Measurements from ENCODE around the gene PKDREJ.

Gene PKDREJ

DNA sequence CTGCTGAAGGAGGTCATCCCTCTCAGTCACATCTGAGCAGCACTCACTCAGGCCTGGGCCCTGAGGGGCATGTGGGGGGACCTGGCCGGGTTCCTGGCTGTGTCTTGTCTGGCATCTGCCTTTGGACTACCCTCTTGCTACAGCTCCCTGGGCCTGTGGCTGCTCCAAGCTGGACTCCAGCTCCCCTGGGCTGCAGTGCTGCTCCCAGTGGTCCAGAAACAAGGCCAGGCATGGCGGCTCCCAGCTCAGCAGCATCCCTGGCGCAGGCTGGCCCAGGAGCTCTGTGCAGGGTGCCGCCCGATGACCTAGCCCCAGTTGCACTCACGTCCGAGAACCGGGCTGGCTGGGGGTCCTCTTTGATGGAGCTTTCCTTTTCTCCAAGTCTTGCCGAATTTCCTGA is 18.4 kb downstream of the PKDREJ start:
- no peaks in the 10 kb centered on the region for H3K27me3 ChIP-seq (ENCODE audit: insufficient read depth, low read length)
- H3K79me2 ChIP-seq (ENCODE audit: control insufficient read depth, insufficient read depth, low read length, unreplicated experiment), result peaks cover 4% of the 10 kb centered on the region
- H3K4me3 ChIP-seq (ENCODE audit: low read depth, low read length), result no peak overlapping the region
- H3K27ac ChIP-seq (ENCODE audit: low read depth, low read length), result no peak overlapping the region
- H2AFZ ChIP-seq (ENCODE audit: low read length, unreplicated experiment), result no peak overlapping the region
- H3K4me1 ChIP-seq (ENCODE audit: control insufficient read depth, insufficient read depth, low read length, unreplicated experiment), result peaks cover 4% of the 10 kb centered on the region
- H3K36me3 ChIP-seq (ENCODE audit: insufficient read depth, low read length), result no peaks in the 10 kb centered on the region

DNA sequence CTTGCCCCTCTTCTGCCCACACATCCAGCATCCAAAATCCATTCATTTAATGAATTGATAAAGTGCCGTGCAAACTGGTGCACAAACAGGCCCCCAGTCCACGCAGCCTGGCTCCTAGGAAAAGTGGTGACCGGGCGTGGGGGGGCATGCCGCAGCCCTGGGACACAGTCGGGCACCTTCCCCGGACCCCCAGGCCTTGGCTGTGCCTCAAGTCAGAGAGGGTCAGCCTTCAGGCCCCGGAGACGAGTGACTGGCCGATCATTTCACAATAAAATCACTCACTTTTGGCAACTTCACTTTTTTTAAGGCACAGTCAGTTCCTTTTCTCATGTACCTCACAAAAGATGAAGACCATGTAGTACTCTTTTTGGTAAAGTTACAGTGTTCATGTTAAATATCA is 21.1 kb downstream of the PKDREJ start:
- H3K4me1 ChIP-seq (ENCODE audit: control insufficient read depth, insufficient read depth, low read length, unreplicated experiment), result no peaks in the 10 kb centered on the region
- no peak overlapping the region for H3K27ac ChIP-seq (ENCODE audit: low read depth, low read length)
- H3K27me3 ChIP-seq (ENCODE audit: insufficient read depth, low read length), result no peaks in the 10 kb centered on the region
- no peaks in the 10 kb centered on the region for H3K79me2 ChIP-seq (ENCODE audit: control insufficient read depth, insufficient read depth, low read length, unreplicated experiment)
- H3K36me3 ChIP-seq (ENCODE audit: insufficient read depth, low read length), result no peaks in the 10 kb centered on the region
- H2AFZ ChIP-seq (ENCODE audit: low read length, unreplicated experiment), result no peak overlapping the region
- H3K4me3 ChIP-seq (ENCODE audit: low read depth, low read length), result no peak overlapping the region

DNA sequence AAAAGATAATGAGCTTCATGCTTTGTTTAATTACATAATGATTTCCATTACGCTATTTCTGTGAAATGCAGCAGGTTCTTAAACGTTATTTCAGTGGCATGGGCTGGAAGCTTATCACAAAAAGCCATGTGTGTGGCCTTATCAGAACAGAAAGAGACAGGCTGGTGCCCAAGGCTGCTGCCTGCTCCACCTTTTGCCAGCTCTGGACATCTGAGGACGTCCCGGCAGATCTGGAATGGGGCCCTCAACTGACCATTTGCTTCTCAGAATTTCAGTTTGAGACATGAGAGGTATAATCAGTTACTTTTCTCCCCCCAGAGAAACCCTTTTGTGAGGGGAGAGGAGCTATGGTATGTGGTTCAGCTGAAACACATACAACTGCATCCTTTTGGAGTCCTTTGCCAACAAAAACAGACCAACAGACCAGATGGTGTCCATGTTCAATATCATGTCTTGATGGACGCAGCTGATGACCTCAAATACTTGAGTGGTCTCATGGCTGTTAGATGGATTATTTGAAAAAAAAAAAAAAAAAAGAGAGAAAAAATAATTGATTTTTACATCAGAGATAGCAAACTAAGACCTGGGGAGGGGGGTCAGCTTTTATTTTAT is 21.6 kb downstream of the PKDREJ start:
- no peak overlapping the region for H3K4me3 ChIP-seq (ENCODE audit: low read depth, low read length)
- no peaks in the 10 kb centered on the region for H3K27me3 ChIP-seq (ENCODE audit: insufficient read depth, low read length)
- no peak overlapping the region for H2AFZ ChIP-seq (ENCODE audit: low read length, unreplicated experiment)
- H3K4me1 ChIP-seq (ENCODE audit: control insufficient read depth, insufficient read depth, low read length, unreplicated experiment), result no peaks in the 10 kb centered on the region
- H3K79me2 ChIP-seq (ENCODE audit: control insufficient read depth, insufficient read depth, low read length, unreplicated experiment), result no peaks in the 10 kb centered on the region
- no peak overlapping the region for H3K27ac ChIP-seq (ENCODE audit: low read depth, low read length)
- H3K36me3 ChIP-seq (ENCODE audit: insufficient read depth, low read length), result no peaks in the 10 kb centered on the region

DNA sequence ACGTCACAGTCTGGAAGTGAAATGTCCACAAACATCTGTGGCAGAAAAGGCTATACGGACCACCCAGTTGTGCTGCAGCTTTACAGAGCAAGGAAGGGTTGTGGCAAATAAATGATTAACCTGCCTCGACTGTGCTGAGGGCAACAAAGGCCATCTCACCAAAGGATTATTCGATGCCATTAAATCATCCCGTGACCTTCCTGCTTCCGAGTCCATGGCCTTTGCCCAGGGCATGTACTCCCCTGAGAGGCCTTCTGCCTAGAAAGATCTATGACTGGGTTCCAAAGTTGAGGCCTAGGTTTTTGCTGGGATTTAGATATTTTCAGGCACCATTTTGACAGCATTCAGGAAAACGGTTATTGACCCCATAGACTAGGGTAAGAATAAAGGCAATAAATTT is 22.2 kb downstream of the PKDREJ start:
- Histone ChIP-seq H3K4me3 (ENCODE audit: low read depth, low read length) (no peak overlapping the region), H3K79me2 (ENCODE audit: control insufficient read depth, insufficient read depth, low read length, unreplicated experiment) (no peaks in the 10 kb centered on the region), H3K27me3 (ENCODE audit: insufficient read depth, low read length) (no peaks in the 10 kb centered on the region), H3K27ac (ENCODE audit: low read depth, low read length) (no peak overlapping the region), H2AFZ (ENCODE audit: low read length, unreplicated experiment) (no peak overlapping the region), H3K4me1 (ENCODE audit: control insufficient read depth, insufficient read depth, low read length, unreplicated experiment) (no peaks in the 10 kb centered on the region), H3K36me3 (ENCODE audit: insufficient read depth, low read length) (no peaks in the 10 kb centered on the region)

DNA sequence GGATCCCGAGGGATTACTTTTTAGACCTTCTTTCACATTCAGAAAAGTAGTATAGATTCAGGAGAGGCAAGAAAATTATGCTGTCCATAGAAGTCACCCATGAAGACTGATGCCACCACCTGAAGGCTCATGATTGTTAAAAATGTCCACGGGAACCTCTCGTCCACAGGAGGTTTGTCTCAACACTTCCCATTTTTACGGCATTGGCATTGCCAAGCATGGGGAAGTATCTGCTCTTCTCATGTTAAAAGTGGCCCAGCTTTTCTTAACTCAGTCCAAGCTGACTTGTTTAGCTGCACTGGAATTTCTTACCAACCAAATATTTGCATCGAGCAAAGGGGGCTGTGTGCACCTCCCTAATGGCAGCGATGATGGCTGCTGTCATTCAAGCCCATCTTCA is 22.6 kb downstream of the PKDREJ start:
- Histone ChIP-seq H3K79me2 (ENCODE audit: control insufficient read depth, insufficient read depth, low read length, unreplicated experiment) (no peaks in the 10 kb centered on the region), H3K36me3 (ENCODE audit: insufficient read depth, low read length) (no peaks in the 10 kb centered on the region), H2AFZ (ENCODE audit: low read length, unreplicated experiment) (no peak overlapping the region), H3K4me3 (ENCODE audit: low read depth, low read length) (no peak overlapping the region), H3K27ac (ENCODE audit: low read depth, low read length) (no peak overlapping the region), H3K4me1 (ENCODE audit: control insufficient read depth, insufficient read depth, low read length, unreplicated experiment) (no peaks in the 10 kb centered on the region), H3K27me3 (ENCODE audit: insufficient read depth, low read length) (no peaks in the 10 kb centered on the region)

DNA sequence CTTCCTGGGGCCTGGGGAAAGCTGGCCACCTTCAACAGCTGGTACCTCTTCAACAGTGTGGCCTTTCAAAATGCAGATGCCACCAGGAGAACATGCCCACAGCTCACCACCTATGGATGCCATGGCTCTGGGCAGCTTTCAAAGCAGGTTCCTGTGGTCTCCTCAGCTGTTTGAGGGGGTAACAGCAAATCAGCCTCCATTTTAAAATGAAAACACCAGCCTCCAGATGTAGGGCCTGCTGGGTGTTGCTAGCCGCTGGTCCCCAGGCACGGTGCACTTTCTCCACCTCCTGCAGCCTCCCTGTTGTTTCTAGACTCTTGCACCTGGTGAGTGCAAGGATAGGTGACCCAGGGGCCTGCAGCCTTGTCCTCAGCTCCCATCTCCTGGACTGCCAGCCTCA is 23.1 kb downstream of the PKDREJ start:
- H3K4me1 ChIP-seq (ENCODE audit: control insufficient read depth, insufficient read depth, low read length, unreplicated experiment), result no peaks in the 10 kb centered on the region
- no peaks in the 10 kb centered on the region for H3K79me2 ChIP-seq (ENCODE audit: control insufficient read depth, insufficient read depth, low read length, unreplicated experiment)
- H3K4me3 ChIP-seq (ENCODE audit: low read depth, low read length), result no peak overlapping the region
- no peak overlapping the region for H3K27ac ChIP-seq (ENCODE audit: low read depth, low read length)
- H2AFZ ChIP-seq (ENCODE audit: low read length, unreplicated experiment), result no peak overlapping the region
- H3K27me3 ChIP-seq (ENCODE audit: insufficient read depth, low read length), result no peaks in the 10 kb centered on the region
- no peaks in the 10 kb centered on the region for H3K36me3 ChIP-seq (ENCODE audit: insufficient read depth, low read length)

DNA sequence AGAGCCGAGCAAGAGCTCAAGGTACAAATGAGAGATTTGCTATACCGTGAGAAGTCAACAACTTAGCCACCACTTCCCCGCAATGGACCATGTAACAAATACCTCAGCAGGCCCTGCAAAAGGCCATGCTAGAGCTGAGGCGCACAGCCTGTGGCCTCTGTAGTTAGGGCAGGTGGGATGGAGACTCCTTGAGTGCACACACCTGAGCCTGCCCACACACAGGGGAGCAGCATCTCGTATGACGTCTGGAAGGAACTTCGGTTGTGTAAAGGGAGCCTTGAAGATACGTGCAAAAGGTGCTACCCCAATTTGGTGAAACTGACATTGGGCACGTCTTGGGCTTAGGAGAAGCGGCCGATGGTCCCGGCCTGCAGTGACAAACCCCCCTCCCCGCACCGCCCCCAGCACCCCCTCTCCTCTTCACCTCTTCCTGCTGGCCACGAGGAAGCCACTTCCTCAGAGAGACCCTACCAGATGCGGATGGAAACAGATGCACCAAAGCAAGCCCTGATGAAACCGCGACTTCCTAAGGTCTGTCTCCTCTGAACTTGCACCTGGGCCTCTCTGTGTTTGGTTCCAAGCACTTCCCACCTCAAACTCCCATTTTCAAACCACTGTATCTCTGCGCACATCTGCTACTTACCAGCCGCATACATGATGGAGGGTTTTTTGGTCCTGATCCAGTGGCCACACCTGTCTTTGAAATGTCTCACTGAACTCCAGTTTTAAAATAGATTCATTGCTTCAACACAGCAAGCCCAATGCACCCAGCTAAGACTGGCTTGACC is 23.7 kb downstream of the PKDREJ start:
- Histone ChIP-seq H3K27ac (ENCODE audit: low read depth, low read length) (no peak overlapping the region), H3K4me3 (ENCODE audit: low read depth, low read length) (no peak overlapping the region), H3K36me3 (ENCODE audit: insufficient read depth, low read length) (no peaks in the 10 kb centered on the region), H3K4me1 (ENCODE audit: control insufficient read depth, insufficient read depth, low read length, unreplicated experiment) (no peaks in the 10 kb centered on the region), H3K79me2 (ENCODE audit: control insufficient read depth, insufficient read depth, low read length, unreplicated experiment) (no peaks in the 10 kb centered on the region), H3K27me3 (ENCODE audit: insufficient read depth, low read length) (no peaks in the 10 kb centered on the region), H2AFZ (ENCODE audit: low read length, unreplicated experiment) (no peak overlapping the region)

DNA sequence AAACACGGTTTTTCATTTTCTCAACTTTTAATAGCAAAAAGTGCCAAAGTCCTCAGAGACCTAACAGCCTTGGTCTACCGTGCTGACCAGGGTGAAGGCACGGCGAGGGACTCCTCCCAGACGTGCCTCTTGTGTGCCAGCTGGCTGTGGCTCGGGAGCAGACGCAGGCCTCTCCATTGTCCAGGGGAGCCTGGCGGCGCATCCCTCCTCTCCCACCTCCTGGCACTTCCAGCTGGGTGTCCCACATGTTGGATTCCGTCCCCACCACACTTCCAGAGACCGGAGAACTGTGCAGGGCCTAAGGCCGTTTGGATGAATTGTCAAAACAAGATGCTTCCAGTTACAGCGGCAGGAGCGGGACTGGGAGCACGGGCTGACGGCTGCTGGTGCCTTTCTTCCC is 24.6 kb downstream of the PKDREJ start:
- Histone ChIP-seq H3K27ac (ENCODE audit: low read depth, low read length) (no peak overlapping the region), H3K4me3 (ENCODE audit: low read depth, low read length) (no peak overlapping the region), H3K79me2 (ENCODE audit: control insufficient read depth, insufficient read depth, low read length, unreplicated experiment) (no peaks in the 10 kb centered on the region), H2AFZ (ENCODE audit: low read length, unreplicated experiment) (no peak overlapping the region), H3K27me3 (ENCODE audit: insufficient read depth, low read length) (no peaks in the 10 kb centered on the region), H3K36me3 (ENCODE audit: insufficient read depth, low read length) (no peaks in the 10 kb centered on the region), H3K4me1 (ENCODE audit: control insufficient read depth, insufficient read depth, low read length, unreplicated experiment) (no peaks in the 10 kb centered on the region)

DNA sequence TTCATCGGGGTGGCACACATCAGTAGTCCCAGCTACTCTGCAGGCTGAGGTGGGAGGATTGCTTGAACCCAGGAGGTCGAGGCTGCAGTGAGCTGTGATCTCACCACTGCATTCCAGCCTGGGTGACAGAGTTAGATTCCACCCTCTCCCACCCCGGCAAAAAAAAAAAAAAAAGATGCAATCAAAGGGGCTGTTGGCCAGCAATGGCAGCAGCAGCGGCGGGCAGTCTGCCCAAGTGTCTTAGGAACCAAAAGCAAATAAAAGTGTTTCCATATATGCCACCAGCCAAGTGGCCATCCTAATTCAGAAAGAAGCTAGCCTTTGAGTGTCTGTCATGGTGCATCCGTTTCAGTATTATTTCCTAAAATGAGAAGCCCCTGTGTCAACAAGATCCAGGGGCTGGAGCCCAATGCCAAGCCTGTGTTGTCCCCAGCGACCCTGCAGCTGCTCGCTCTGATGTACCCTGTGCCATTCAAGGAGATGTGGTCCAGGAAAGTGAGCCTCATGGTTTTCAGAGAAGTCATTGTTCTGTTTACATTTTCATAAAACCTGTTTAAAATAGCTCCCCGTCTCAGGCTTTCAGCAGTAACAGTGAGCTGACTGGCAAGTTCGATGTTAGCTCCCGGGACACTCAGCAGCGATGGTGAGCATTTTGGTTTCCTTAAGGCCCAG is 25.6 kb downstream of the PKDREJ start:
- H2AFZ ChIP-seq (ENCODE audit: low read length, unreplicated experiment), result no peak overlapping the region
- H3K27ac ChIP-seq (ENCODE audit: low read depth, low read length), result no peak overlapping the region
- H3K36me3 ChIP-seq (ENCODE audit: insufficient read depth, low read length), result no peaks in the 10 kb centered on the region
- H3K79me2 ChIP-seq (ENCODE audit: control insufficient read depth, insufficient read depth, low read length, unreplicated experiment), result no peaks in the 10 kb centered on the region
- no peaks in the 10 kb centered on the region for H3K4me1 ChIP-seq (ENCODE audit: control insufficient read depth, insufficient read depth, low read length, unreplicated experiment)
- H3K27me3 ChIP-seq (ENCODE audit: insufficient read depth, low read length), result no peaks in the 10 kb centered on the region
- H3K4me3 ChIP-seq (ENCODE audit: low read depth, low read length), result no peak overlapping the region

DNA sequence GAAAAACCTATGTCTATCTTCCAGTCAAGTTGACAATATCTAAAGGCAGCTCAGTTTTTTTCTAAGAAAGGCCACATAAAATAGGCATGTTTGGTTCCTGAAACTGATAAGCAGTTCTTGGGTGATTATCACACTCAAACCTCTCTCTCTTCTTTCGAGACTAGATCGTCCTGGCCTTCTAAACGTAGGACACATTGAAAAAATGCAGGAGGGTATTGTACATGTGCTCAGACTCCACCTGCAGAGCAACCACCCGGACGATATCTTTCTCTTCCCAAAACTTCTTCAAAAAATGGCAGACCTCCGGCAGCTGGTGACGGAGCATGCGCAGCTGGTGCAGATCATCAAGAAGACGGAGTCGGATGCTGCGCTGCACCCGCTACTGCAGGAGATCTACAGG is 28.2 kb downstream of the PKDREJ start:
- Histone ChIP-seq H2AFZ (ENCODE audit: low read length, unreplicated experiment) (no peak overlapping the region), H3K4me3 (ENCODE audit: low read depth, low read length) (no peak overlapping the region), H3K4me1 (ENCODE audit: control insufficient read depth, insufficient read depth, low read length, unreplicated experiment) (no peaks in the 10 kb centered on the region), H3K27me3 (ENCODE audit: insufficient read depth, low read length) (no peaks in the 10 kb centered on the region), H3K79me2 (ENCODE audit: control insufficient read depth, insufficient read depth, low read length, unreplicated experiment) (no peaks in the 10 kb centered on the region), H3K36me3 (ENCODE audit: insufficient read depth, low read length) (no peaks in the 10 kb centered on the region), H3K27ac (ENCODE audit: low read depth, low read length) (no peak overlapping the region)

DNA sequence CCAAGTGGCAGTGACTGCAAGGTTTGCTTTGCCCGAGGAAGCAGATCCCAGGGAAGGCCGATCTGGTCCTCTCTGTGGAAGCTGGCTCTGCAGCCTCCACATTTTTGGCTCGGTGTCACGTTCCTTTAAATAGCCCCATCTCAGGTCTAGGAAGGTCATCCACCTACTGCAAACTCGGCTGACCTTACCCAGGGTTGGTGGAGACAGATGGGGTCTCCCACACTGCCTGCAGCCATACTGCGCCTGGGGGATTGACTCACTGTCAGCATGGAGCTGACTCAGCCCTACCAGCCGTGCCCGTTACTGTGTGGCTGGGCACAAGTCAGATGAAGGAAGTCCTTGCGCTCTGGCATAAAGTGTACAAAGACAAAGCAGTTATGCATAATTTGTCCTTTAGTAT is 29.9 kb downstream of the PKDREJ start:
- no peak overlapping the region for H2AFZ ChIP-seq (ENCODE audit: low read length, unreplicated experiment)
- no peak overlapping the region for H3K4me3 ChIP-seq (ENCODE audit: low read depth, low read length)
- no peaks in the 10 kb centered on the region for H3K36me3 ChIP-seq (ENCODE audit: insufficient read depth, low read length)
- H3K27ac ChIP-seq (ENCODE audit: low read depth, low read length), result no peak overlapping the region
- no peaks in the 10 kb centered on the region for H3K79me2 ChIP-seq (ENCODE audit: control insufficient read depth, insufficient read depth, low read length, unreplicated experiment)
- H3K27me3 ChIP-seq (ENCODE audit: insufficient read depth, low read length), result no peaks in the 10 kb centered on the region
- H3K4me1 ChIP-seq (ENCODE audit: control insufficient read depth, insufficient read depth, low read length, unreplicated experiment), result no peaks in the 10 kb centered on the region

Measured in ACC112 (cell line).